HEK293 (cell line): Measurements from ENCODE around the gene MACROH2A1.

Source experiments
- CTCF ChIA-PET: fragments of 350-600 bp; formaldehyde crosslinking; extraction: SDS; loops from one replicate; lab custom pipeline; 2021; ENCODE audit warnings: antibody characterized with exemption; lab: Yijun Ruan, JAX
- POLR2A ChIA-PET: fragments of 300-600 bp; formaldehyde crosslinking; extraction: SDS; loops from one replicate; lab custom pipeline; 2020; ENCODE audit warnings: antibody characterized with exemption, inconsistent platforms; lab: Yijun Ruan, JAX
- H3K27ac ChIP-seq: fragments of 200-500 bp; sonication (Bioruptor generic); 2 replicates; pipeline ENCODE4 v1.5.1; 2014; ENCODE audit warnings: low read depth, low read length, control low read depth, inconsistent platforms; ENCODE audit errors: extremely low read depth
- H3K36me3 ChIP-seq, 2 experiments: fragments of 200-500 bp in 1 of 2; sonication (Bioruptor generic) in 1 of 2; 1 replicate in 1 of 2; 2 replicates in 1 of 2; pipeline ENCODE4 v1.5.1; 2014 to 2017; ENCODE audit warnings: inconsistent platforms in 2 of 2, low read length in 2 of 2; ENCODE audit not compliant: control insufficient read depth in 2 of 2, insufficient read depth in 1 of 2
- H3K4me1 ChIP-seq: fragments of 200-500 bp; sonication (Bioruptor generic); 2 replicates; pipeline ENCODE4 v1.5.1; 2014; ENCODE audit warnings: mild to moderate bottlenecking, low read length, inconsistent platforms; ENCODE audit not compliant: control insufficient read depth, insufficient read depth
- H3K4me3 ChIP-seq: 2 replicates; pipeline ENCODE4 v1.5.1; 2011; ENCODE audit warnings: low read depth, mild to moderate bottlenecking, control low read depth, low read length, moderate library complexity
- H3K9me3 ChIP-seq: fragments of 200-500 bp; sonication (Bioruptor generic); 2 replicates; pipeline ENCODE4 v1.5.1; 2014; ENCODE audit warnings: low read depth, low read length, inconsistent platforms; ENCODE audit not compliant: control insufficient read depth, insufficient read depth
- ATF2 ChIP-seq: fragments of 450-650 bp; formaldehyde crosslinking; IDR thresholded peaks from 2 replicates; pipeline ENCODE4 v1.5.1; 2016; ENCODE audit warnings: missing biosample characterization, missing genetic modification characterization, low read depth
- BCL6B ChIP-seq: fragments of 450-650 bp; formaldehyde crosslinking; IDR thresholded peaks from 2 replicates; pipeline ENCODE4 v1.5.1; 2017; ENCODE audit warnings: missing biosample characterization, missing genetic modification characterization
- HOXA7 ChIP-seq: sonication (generic); formaldehyde crosslinking; IDR thresholded peaks from 2 replicates; pipeline ENCODE4 v1.8.1; 2022; ENCODE audit warnings: missing genetic modification reagents, borderline replicate concordance
- OSR2 ChIP-seq: fragments of 450-650 bp; formaldehyde crosslinking; IDR thresholded peaks from 2 replicates; pipeline ENCODE4 v1.5.1; 2016; ENCODE audit warnings: missing biosample characterization, missing genetic modification characterization
- OVOL3 ChIP-seq: fragments of 450-650 bp; formaldehyde crosslinking; IDR thresholded peaks from 2 replicates; pipeline ENCODE4 v1.5.1; 2016; ENCODE audit warnings: missing biosample characterization, missing genetic modification characterization
- REST ChIP-seq: fragments of 450-650 bp; formaldehyde crosslinking; IDR thresholded peaks from 2 replicates; pipeline ENCODE4 v1.5.1; 2016; ENCODE audit warnings: missing biosample characterization, missing genetic modification characterization
- SP7 ChIP-seq: fragments of 450-650 bp; formaldehyde crosslinking; IDR thresholded peaks from 2 replicates; pipeline ENCODE4 v1.5.1; 2016; ENCODE audit warnings: missing biosample characterization, missing genetic modification characterization
- TCF7L2 ChIP-seq: IDR thresholded peaks from 2 replicates; pipeline ENCODE4 v1.6.1; 2011; ENCODE audit warnings: low read depth, mild to moderate bottlenecking, inconsistent platforms, low read length, moderate library complexity, borderline replicate concordance
- ZBTB8A ChIP-seq: fragments of 450-650 bp; formaldehyde crosslinking; IDR thresholded peaks from 2 replicates; pipeline ENCODE4 v1.5.1; 2016; ENCODE audit warnings: missing biosample characterization, missing genetic modification characterization
- ZEB2 ChIP-seq: fragments of 450-650 bp; formaldehyde crosslinking; IDR thresholded peaks from 2 replicates; pipeline ENCODE4 v1.5.1; 2016; ENCODE audit warnings: missing biosample characterization, missing genetic modification characterization
- ZFHX2 ChIP-seq: fragments of 450-650 bp; formaldehyde crosslinking; conservative IDR thresholded peaks from 2 replicates; pipeline ENCODE4 v1.5.1; 2016; ENCODE audit warnings: missing biosample characterization, missing genetic modification characterization
- ZFP37 ChIP-seq: fragments of 450-650 bp; formaldehyde crosslinking; IDR thresholded peaks from 2 replicates; pipeline ENCODE4 v1.5.1; 2016; ENCODE audit warnings: missing biosample characterization, missing genetic modification characterization
- ZNF114 ChIP-seq: fragments of 450-650 bp; formaldehyde crosslinking; IDR thresholded peaks from 2 replicates; pipeline ENCODE4 v1.5.0; 2017; ENCODE audit warnings: missing biosample characterization, missing genetic modification characterization
- ZNF175 ChIP-seq: fragments of 450-650 bp; formaldehyde crosslinking; IDR thresholded peaks from 2 replicates; pipeline ENCODE4 v1.5.1; 2016; ENCODE audit warnings: missing biosample characterization, missing genetic modification characterization
- ZNF311 ChIP-seq: fragments of 450-650 bp; formaldehyde crosslinking; IDR thresholded peaks from 2 replicates; pipeline ENCODE4 v1.5.1; 2017; ENCODE audit warnings: missing biosample characterization, missing genetic modification characterization, borderline replicate concordance
- ZNF37A ChIP-seq: fragments of 450-650 bp; IDR thresholded peaks from 2 replicates; pipeline ENCODE4 v1.5.1; 2018; ENCODE audit warnings: missing biosample characterization, missing genetic modification characterization
- ZNF48 ChIP-seq: fragments of 450-650 bp; formaldehyde crosslinking; IDR thresholded peaks from 2 replicates; pipeline ENCODE4 v1.5.1; 2016; ENCODE audit warnings: missing biosample characterization, missing genetic modification characterization
- ZNF548 ChIP-seq: fragments of 450-650 bp; formaldehyde crosslinking; IDR thresholded peaks from 2 replicates; pipeline ENCODE4 v1.5.1; 2016; ENCODE audit warnings: missing biosample characterization, missing genetic modification characterization
- ZNF600 ChIP-seq: fragments of 450-650 bp; formaldehyde crosslinking; IDR thresholded peaks from 2 replicates; pipeline ENCODE4 v1.5.1; 2016; ENCODE audit warnings: missing biosample characterization, missing genetic modification characterization
- ZNF768 ChIP-seq: fragments of 450-650 bp; formaldehyde crosslinking; IDR thresholded peaks from 2 replicates; pipeline ENCODE4 v1.5.1; 2018; ENCODE audit warnings: missing biosample characterization, mild to moderate bottlenecking, missing genetic modification characterization
- ZNF791 ChIP-seq: fragments of 450-650 bp; formaldehyde crosslinking; IDR thresholded peaks from 2 replicates; pipeline ENCODE4 v1.5.1; 2016; ENCODE audit warnings: missing biosample characterization, missing genetic modification characterization
- ZNF830 ChIP-seq: fragments of 450-650 bp; IDR thresholded peaks from 2 replicates; pipeline ENCODE4 v1.5.0; 2018; ENCODE audit warnings: missing biosample characterization, missing genetic modification characterization, low read depth, mild to moderate bottlenecking, moderate library complexity
- ZSCAN30 ChIP-seq: fragments of 450-650 bp; IDR thresholded peaks from 2 replicates; pipeline ENCODE4 v1.5.1; 2018; ENCODE audit warnings: missing biosample characterization, mild to moderate bottlenecking, missing genetic modification characterization, moderate library complexity

MACROH2A1 gene

GRCh38 chr5:135386096-135386495 lies 12.9 kb downstream of the MACROH2A1 start:
- Histone ChIP-seq H3K27ac (no peak overlapping the region), H3K36me3 (peaks cover 21 to 97% of the 10 kb centered on the region in 2 experiments), H3K4me3 (no peak overlapping the region), H3K4me1 (no peaks in the 10 kb centered on the region; the same call in 1 of the 2 replicates), H3K9me3 (no peaks in the 10 kb centered on the region)
- TF ChIP-seq ZNF37A (tag by site-specific recombination) (no peak), ZEB2 (tag by site-specific recombination) (no peak), ZSCAN30 (tag by site-specific recombination) (no peak), HOXA7 (CRISPR knock-in tag) (no peak), ZFHX2 (tag by site-specific recombination) (no peak), TCF7L2 (no peak), ATF2 (no peak), BCL6B (tag by site-specific recombination) (no peak)
- ChIA-PET CTCF (interaction anchor here (1.2 kb wide), 2 partner anchors 40 to 42 kb away, joined by 3 to 5 read pairs; no protein-coding TSS in a partner anchor), POLR2A (no interaction called here)

- H3K27ac ChIP-seq = no peak overlapping the region
- H3K9me3 ChIP-seq = no peaks in the 10 kb centered on the region
- peaks cover 26 to 97% of the 10 kb centered on the region in 2 experiments for H3K36me3 ChIP-seq
- ChIA-PET CTCF (interaction anchor here (1.2 kb wide), 1 partner anchor 43 kb away, joined by 3 read pairs; no protein-coding TSS in a partner anchor), POLR2A (no interaction called here)
- H3K4me1 ChIP-seq = no peaks in the 10 kb centered on the region; the same call in 1 of the 2 replicates
- TF ChIP-seq ZNF548 (tag by site-specific recombination) (no peak), ZNF791 (tag by site-specific recombination) (no peak), ZNF600 (tag by site-specific recombination) (no peak), ZBTB8A (no peak), ZNF311 (no peak), ZFP37 (no peak), REST (no peak), ZNF830 (tag by site-specific recombination) (no peak), ZNF175 (tag by site-specific recombination) (no peak), SP7 (tag by site-specific recombination) (no peak), ZNF48 (no peak), ZNF114 (tag by site-specific recombination) (no peak), ZNF768 (no peak), OSR2 (no peak), OVOL3 (tag by site-specific recombination) (no peak)
- H3K4me3 ChIP-seq = no peak overlapping the region
Measured at GRCh38 chr5:135385576-135385975, 13.5 kb downstream of the MACROH2A1 start.
